ENCODE measurements around the gene BBS9.

BBS9 gene

GRCh38 chr7:33539198-33539597 lies 409.8 kb downstream of the BBS9 start:
- Histone ChIP-seq H3K4me1 (no peaks in the 10 kb centered on the region), H3K36me3 (peaks cover 0 to 3% (median 0%) of the 10 kb centered on the region in 3 donors), H3K27me3 (no peaks in the 10 kb centered on the region), H3K4me3 (no peak overlapping the region), H3K27ac (no peak overlapping the region), H3K9me3 (no peaks in the 10 kb centered on the region)
- intact Hi-C loops (cut with DNase I; ENCODE audit: low total_unique reads), result no loop called here
- no peak for DNase-seq
- TF ChIP-seq CTCF (IDR thresholded peaks at IDR 0.05), result no peak

GRCh38 chr7:33539659-33540400 lies 410.5 kb downstream of the BBS9 start:
- intact Hi-C loops (cut with DNase I; ENCODE audit: low total_unique reads), result no loop called here
- TF ChIP-seq CTCF (IDR thresholded peaks at IDR 0.05), result no peak
- no peaks in the 10 kb centered on the region for H3K4me1 ChIP-seq
- H3K36me3 ChIP-seq, result no peaks in the 10 kb centered on the region
- H3K4me3 ChIP-seq, result no peak overlapping the region
- no peaks in the 10 kb centered on the region for H3K9me3 ChIP-seq
- DNase-seq, result no peak
- no peak overlapping the region for H3K27ac ChIP-seq
- H3K27me3 ChIP-seq, result no peaks in the 10 kb centered on the region

- Histone ChIP-seq H3K9me3 (no peaks in the 10 kb centered on the region), H3K4me1 (peaks cover 0 to 18% (median 1%) of the 10 kb centered on the region in 4 donors), H3K36me3 (no peaks in the 10 kb centered on the region), H3K27ac (no peak overlapping the region), H3K4me3 (no peak overlapping the region), H3K27me3 (no peaks in the 10 kb centered on the region)
- intact Hi-C loops (cut with DNase I; ENCODE audit: low total_unique reads), result no loop called here
- no peak for DNase-seq
- no peak for TF ChIP-seq CTCF (IDR thresholded peaks at IDR 0.05)
Measured at GRCh38 chr7:33547880-33548279, 418.5 kb downstream of the BBS9 start.

- intact Hi-C loops (cut with DNase I; ENCODE audit: low total_unique reads), result no loop called here
- Histone ChIP-seq H3K27me3 (no peaks in the 10 kb centered on the region), H3K9me3 (no peaks in the 10 kb centered on the region), H3K36me3 (no peaks in the 10 kb centered on the region), H3K4me1 (peaks cover 0 to 30% (median 6%) of the 10 kb centered on the region in 4 donors), H3K27ac (no peak overlapping the region), H3K4me3 (no peak overlapping the region)
- TF ChIP-seq CTCF (IDR thresholded peaks at IDR 0.05), result no peak
- DNase-seq, result no peak
Measured at GRCh38 chr7:33550363-33550762, 421.0 kb downstream of the BBS9 start.

GRCh38 chr7:33550979-33551378 lies 421.6 kb downstream of the BBS9 start:
- peaks cover 0 to 30% (median 6%) of the 10 kb centered on the region in 4 donors for H3K4me1 ChIP-seq
- TF ChIP-seq CTCF (IDR thresholded peaks at IDR 0.05), result no peak
- H3K27ac ChIP-seq, result no peak overlapping the region
- intact Hi-C loops (cut with DNase I; ENCODE audit: low total_unique reads), result no loop called here
- DNase-seq, result no peak
- no peak overlapping the region for H3K4me3 ChIP-seq
- H3K36me3 ChIP-seq, result no peaks in the 10 kb centered on the region
- no peaks in the 10 kb centered on the region for H3K27me3 ChIP-seq
- no peaks in the 10 kb centered on the region for H3K9me3 ChIP-seq
